HCT116 (cell line): Measurements from ENCODE around the gene RASGRF2. TPM values are rescaled to one million over a fixed set of nuclear protein-coding genes. Genes with fewer than 3 reads are reported as not detected.

ENCODE experiments used
- ATAC-seq: fragments of 200-7000 bp; cut with Tn5 transposase; 2 replicates; pipeline ENCODE4 v1.9.1; 2020; ENCODE audit warnings: mild to moderate bottlenecking, moderate library complexity
- BruUV-seq: library from RNA; stranded (reverse); fragments of 400-500 nt; replicated peaks from 2 replicates; lab custom pipeline; 2021; lab: Mats Ljungman, UMichigan
- CTCF ChIA-PET: fragments of 300-600 bp; sonication (Branson Sonifier 250); formaldehyde crosslinking; loops from one replicate; lab custom pipeline; 2021; ENCODE audit warnings: antibody characterized with exemption; lab: Charles Lee
- POLR2A ChIA-PET: fragments of 300-600, 350-600 bp; sonication (Branson Sonifier 250); formaldehyde crosslinking; loops from one replicate; lab custom pipeline; 2021; ENCODE audit warnings: antibody characterized with exemption; lab: Charles Lee
- RAD21 ChIA-PET, 2 experiments: fragments of 300-600 bp; sonication (Branson Sonifier 250); formaldehyde crosslinking; loops; one replicate each; lab custom pipeline; 2023; ENCODE audit warnings: low total read pairs in 2 of 2; ENCODE audit not compliant: uncharacterized antibody in 2 of 2, unreplicated experiment in 2 of 2, low non-redundant PET in 1 of 2; lab: Charles Lee
- DNase-seq: peaks from one replicate; pipeline ENCODE4 v3.0.0-alpha.2; 2010; ENCODE audit warnings: low read depth, low spot score
- H2AFZ ChIP-seq: fragments of 200-600 bp; shearing (Covaris generic), sonication (generic); 2 replicates; pipeline ENCODE4 v1.6.1; 2017; ENCODE audit warnings: low read depth, mixed run types, mixed read lengths, antibody characterized with exemption, low read length; ENCODE audit not compliant: poor library complexity, severe bottlenecking
- H3K27ac ChIP-seq: 2 replicates; pipeline ENCODE4 v1.5.1; 2012; ENCODE audit warnings: low read depth, low read length
- H3K27me3 ChIP-seq: fragments of 200-600 bp; sonication (generic); 2 replicates; pipeline ENCODE4 v1.6.1; 2016; ENCODE audit warnings: mixed run types, low read length, mixed read lengths; ENCODE audit not compliant: insufficient read depth
- H3K36me3 ChIP-seq, 2 experiments: fragments of 200-500 bp in 1 of 2; fragments of 200-600 bp in 1 of 2; sonication (Bioruptor generic) in 1 of 2; sonication (generic) in 1 of 2; 2 replicates each; pipeline versions ENCODE4 v1.5.1 to v1.6.1; 2014 to 2016; ENCODE audit warnings: low read length in 2 of 2, inconsistent platforms in 1 of 2, mixed read lengths in 1 of 2, mixed run types in 1 of 2; ENCODE audit not compliant: insufficient read depth in 2 of 2, control insufficient read depth in 1 of 2
- H3K4me1 ChIP-seq, 2 experiments: fragments of 200-600 bp in 1 of 2; sonication (generic) in 1 of 2; 2 replicates each; pipeline versions ENCODE4 v1.5.1 to v1.6.1; 2012 to 2017; ENCODE audit warnings: low read length in 2 of 2, inconsistent platforms in 1 of 2, mild to moderate bottlenecking in 1 of 2, mixed read lengths in 1 of 2, mixed run types in 1 of 2, moderate library complexity in 1 of 2; ENCODE audit not compliant: insufficient read depth in 2 of 2, control insufficient read depth in 1 of 2
- H3K4me2 ChIP-seq: fragments of 200-600 bp; sonication (generic); 2 replicates; pipeline ENCODE4 v1.6.1; 2017; ENCODE audit warnings: mixed run types, low read length, mixed read lengths
- H3K4me3 ChIP-seq, 2 experiments: fragments of 200-600 bp in 1 of 2; sonication (generic) in 1 of 2; replicated peaks in 1 of 2; 2 replicates each; pipeline ENCODE4 v1.5.1; 2011 to 2016; ENCODE audit warnings: low read length in 2 of 2, control low read depth in 1 of 2, low read depth in 1 of 2, mild to moderate bottlenecking in 1 of 2, mixed read lengths in 1 of 2, mixed run types in 1 of 2
- H3K79me2 ChIP-seq: fragments of 200-600 bp; sonication (generic); 2 replicates; pipeline ENCODE4 v1.6.1; 2017; ENCODE audit warnings: mild to moderate bottlenecking, mixed run types, low read length, moderate library complexity, mixed read lengths; ENCODE audit not compliant: insufficient read depth
- H3K9ac ChIP-seq: fragments of 200-600 bp; sonication (generic); 2 replicates; pipeline ENCODE4 v1.6.1; 2016; ENCODE audit warnings: low read length, mixed read lengths
- H3K9me2 ChIP-seq: fragments of 200-600 bp; sonication (generic), shearing (Covaris generic); 2 replicates; pipeline ENCODE4 v1.6.1; 2017; ENCODE audit warnings: mixed run types, mild to moderate bottlenecking, moderate library complexity; ENCODE audit not compliant: insufficient read depth
- H3K9me3 ChIP-seq, 2 experiments: fragments of 200-500 bp in 1 of 2; fragments of 200-600 bp in 1 of 2; sonication (Bioruptor generic) in 1 of 2; sonication (generic) in 1 of 2; 2 replicates each; pipeline ENCODE4 v1.6.1; 2014 to 2017; ENCODE audit warnings: low read length in 2 of 2, mixed read lengths in 2 of 2, inconsistent platforms in 1 of 2, low read depth in 1 of 2, mild to moderate bottlenecking in 1 of 2, mixed run types in 1 of 2, moderate library complexity in 1 of 2; ENCODE audit not compliant: control insufficient read depth in 1 of 2, insufficient read depth in 1 of 2
- H4K20me1 ChIP-seq: fragments of 200-600 bp; sonication (generic), shearing (Covaris generic); 2 replicates; pipeline ENCODE4 v1.6.1; 2017; ENCODE audit warnings: mixed run types, mild to moderate bottlenecking, moderate library complexity; ENCODE audit not compliant: insufficient read depth
- CBX3 ChIP-seq: IDR thresholded peaks from 2 replicates; pipeline ENCODE4 v1.6.1; 2012; ENCODE audit warnings: low read depth
- CEBPB ChIP-seq: IDR thresholded peaks from 2 replicates; pipeline ENCODE4 v1.6.1; 2012; ENCODE audit warnings: low read depth
- EGR1 ChIP-seq: IDR thresholded peaks from 2 replicates; pipeline ENCODE4 v1.6.1; 2012; ENCODE audit warnings: low read depth
- ELF1 ChIP-seq: IDR thresholded peaks from 2 replicates; pipeline ENCODE4 v1.6.1; 2012; ENCODE audit warnings: low read depth, borderline replicate concordance
- FOSL1 ChIP-seq: IDR thresholded peaks from 2 replicates; pipeline ENCODE4 v1.6.1; 2012; ENCODE audit warnings: low read depth
- JUND ChIP-seq: IDR thresholded peaks from 2 replicates; pipeline ENCODE4 v1.6.1; 2012
- POLR2A ChIP-seq: IDR thresholded peaks from 2 replicates; pipeline ENCODE4 v1.7.0; 2011; ENCODE audit warnings: borderline replicate concordance; ENCODE audit not compliant: insufficient read depth, insufficient read length; ENCODE audit errors: extremely low read depth
- RAD21 ChIP-seq: IDR thresholded peaks from 2 replicates; pipeline ENCODE4 v1.6.1; 2012; ENCODE audit warnings: low read depth, mild to moderate bottlenecking
- SIN3A ChIP-seq: IDR thresholded peaks from 2 replicates; pipeline ENCODE4 v1.6.1; 2012; ENCODE audit warnings: low read depth
- TCF7L2 ChIP-seq: IDR thresholded peaks from 2 replicates; pipeline ENCODE4 v1.7.0; 2011; ENCODE audit warnings: borderline replicate concordance, inconsistent platforms; ENCODE audit not compliant: insufficient read depth, insufficient read length; ENCODE audit errors: extremely low read depth
- YY1 ChIP-seq: IDR thresholded peaks from 2 replicates; pipeline ENCODE4 v1.6.1; 2011; ENCODE audit warnings: low read length, low read depth, moderate library complexity, mild to moderate bottlenecking; ENCODE audit not compliant: insufficient replicate concordance; ENCODE audit errors: extremely low read depth
- ZFX ChIP-seq: fragments of 450-650 bp; IDR thresholded peaks from 2 replicates; pipeline ENCODE4 v1.6.1; 2017
- ZNF274 ChIP-seq: fragments of 200-500 bp; sonication (Bioruptor generic); IDR thresholded peaks from 2 replicates; pipeline ENCODE4 v1.6.1; 2014; ENCODE audit warnings: mild to moderate bottlenecking, low read depth, low read length, inconsistent platforms
- intact Hi-C: fragments of 100-400 bp; cut with micrococcal nuclease; formaldehyde crosslinking; loops from 2 replicates; pipeline ENCODE4 v1.10.0; 2022
- total RNA-seq: library from RNA; stranded (reverse); gene quantifications from one replicate; pipeline ENCODE4 v1.2.1, GENCODE V29; 2021; ENCODE audit not compliant: unreplicated experiment
- TF ChIP-seq, protein P1 (sequence below): IDR thresholded peaks from 2 replicates; pipeline ENCODE4 v1.6.1; 2012
- TF ChIP-seq, protein P2 (sequence below): IDR thresholded peaks from 2 replicates; pipeline ENCODE4 v1.6.1; 2011; ENCODE audit warnings: mild to moderate bottlenecking, low read length, moderate library complexity; ENCODE audit not compliant: insufficient replicate concordance; ENCODE audit errors: extremely low read depth
- TF ChIP-seq, protein P3 (sequence below): IDR thresholded peaks from 2 replicates; pipeline ENCODE4 v1.6.1; 2012

Gene RASGRF2
- total RNA-seq, 1 experiment from 2014 or later, result 0.05 TPM

DNA sequence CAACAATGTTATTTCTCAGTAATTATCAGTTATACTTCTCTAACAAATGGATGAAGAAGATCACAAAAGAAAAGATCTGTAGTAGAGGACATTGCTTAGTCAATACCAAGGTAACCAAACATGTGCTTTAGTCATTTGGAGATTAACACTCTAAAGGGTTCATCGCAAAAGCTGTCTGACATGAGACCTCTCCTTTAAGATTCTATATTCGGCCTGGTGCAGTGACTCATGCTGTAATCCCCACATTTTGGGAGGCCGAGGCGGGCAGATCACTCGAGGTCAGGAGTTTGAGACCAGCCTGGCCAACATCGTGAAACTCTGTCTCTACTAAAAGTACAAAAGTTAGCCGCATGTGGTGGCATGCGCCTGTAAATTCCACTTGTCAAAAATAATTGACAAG, 254.7 kb downstream of the RASGRF2 start:
- Histone ChIP-seq H3K27me3 (no peaks in the 10 kb centered on the region), H3K9me2 (no peaks in the 10 kb centered on the region), H3K9ac (no peak overlapping the region), H3K4me2 (no peak overlapping the region), H3K9me3 (no peaks in the 10 kb centered on the region), H2AFZ (no peak overlapping the region), H3K4me3 (no peak overlapping the region), H3K27ac (no peak overlapping the region), H3K79me2 (no peaks in the 10 kb centered on the region), H3K36me3 (no peaks in the 10 kb centered on the region), H4K20me1 (no peaks in the 10 kb centered on the region), H3K4me1 (peaks cover 0 to 20% of the 10 kb centered on the region in 2 experiments; a peak in 2 of 4 replicates)
- RAD21 ChIA-PET, result interaction anchor here in 1 of 2 experiments (0.6 kb wide), 1 partner anchor 1001 kb away, joined by 4 read pairs; no protein-coding TSS in a partner anchor
- ATAC-seq, result no peak
- TF ChIP-seq RAD21 (no peak), TCF7L2 (no peak), CBX3 (no peak), ZNF274 (no peak), SIN3A (no peak), JUND (no peak), YY1 (no peak), POLR2A (no peak), FOSL1 (no peak), EGR1 (no peak), ELF1 (no peak), CEBPB (no peak), ZFX (no peak)
- TF ChIP-seq, protein P1, sequence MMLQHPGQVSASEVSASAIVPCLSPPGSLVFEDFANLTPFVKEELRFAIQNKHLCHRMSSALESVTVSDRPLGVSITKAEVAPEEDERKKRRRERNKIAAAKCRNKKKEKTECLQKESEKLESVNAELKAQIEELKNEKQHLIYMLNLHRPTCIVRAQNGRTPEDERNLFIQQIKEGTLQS, result no peak
- TF ChIP-seq, protein P2, sequence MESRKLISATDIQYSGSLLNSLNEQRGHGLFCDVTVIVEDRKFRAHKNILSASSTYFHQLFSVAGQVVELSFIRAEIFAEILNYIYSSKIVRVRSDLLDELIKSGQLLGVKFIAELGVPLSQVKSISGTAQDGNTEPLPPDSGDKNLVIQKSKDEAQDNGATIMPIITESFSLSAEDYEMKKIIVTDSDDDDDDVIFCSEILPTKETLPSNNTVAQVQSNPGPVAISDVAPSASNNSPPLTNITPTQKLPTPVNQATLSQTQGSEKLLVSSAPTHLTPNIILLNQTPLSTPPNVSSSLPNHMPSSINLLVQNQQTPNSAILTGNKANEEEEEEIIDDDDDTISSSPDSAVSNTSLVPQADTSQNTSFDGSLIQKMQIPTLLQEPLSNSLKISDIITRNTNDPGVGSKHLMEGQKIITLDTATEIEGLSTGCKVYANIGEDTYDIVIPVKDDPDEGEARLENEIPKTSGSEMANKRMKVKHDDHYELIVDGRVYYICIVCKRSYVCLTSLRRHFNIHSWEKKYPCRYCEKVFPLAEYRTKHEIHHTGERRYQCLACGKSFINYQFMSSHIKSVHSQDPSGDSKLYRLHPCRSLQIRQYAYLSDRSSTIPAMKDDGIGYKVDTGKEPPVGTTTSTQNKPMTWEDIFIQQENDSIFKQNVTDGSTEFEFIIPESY, result no peak
- TF ChIP-seq, protein P3, sequence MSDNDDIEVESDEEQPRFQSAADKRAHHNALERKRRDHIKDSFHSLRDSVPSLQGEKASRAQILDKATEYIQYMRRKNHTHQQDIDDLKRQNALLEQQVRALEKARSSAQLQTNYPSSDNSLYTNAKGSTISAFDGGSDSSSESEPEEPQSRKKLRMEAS, result no peak
- POLR2A ChIA-PET, result no interaction called here
- intact Hi-C loops, result no loop called here
- CTCF ChIA-PET, result no interaction called here
- DNase-seq, result no peak
- no TSS peak for BruUV-seq
